KMS-11 (cell line): ENCODE results near the gene FAM50A.

Experiments used
- H2AFZ ChIP-seq: fragments of 200-600 bp; sonication (generic); 2 replicates; pipeline ENCODE4 v1.6.1; 2016; ENCODE audit warnings: antibody characterized with exemption, mixed run types, low read depth
- H3K27ac ChIP-seq: fragments of 200-600 bp; sonication (generic); 2 replicates; pipeline ENCODE4 v1.6.1; 2016; ENCODE audit warnings: mild to moderate bottlenecking, mixed run types
- H3K27me3 ChIP-seq: fragments of 200-600 bp; sonication (generic); 2 replicates; pipeline ENCODE4 v1.6.1; 2017; ENCODE audit warnings: mild to moderate bottlenecking, low read depth, mixed run types, moderate library complexity; ENCODE audit not compliant: insufficient read depth
- H3K36me3 ChIP-seq: fragments of 200-600 bp; sonication (generic); 2 replicates; pipeline ENCODE4 v1.6.1; 2017; ENCODE audit warnings: mild to moderate bottlenecking, mixed run types; ENCODE audit not compliant: insufficient read depth
- H3K4me1 ChIP-seq: fragments of 200-600 bp; sonication (generic); 2 replicates; pipeline ENCODE4 v1.6.1; 2016; ENCODE audit warnings: mild to moderate bottlenecking, low read depth, mixed run types; ENCODE audit not compliant: poor library complexity, severe bottlenecking
- H3K4me2 ChIP-seq: fragments of 200-600 bp; sonication (generic); 2 replicates; pipeline ENCODE4 v1.7.0; 2016; ENCODE audit warnings: mild to moderate bottlenecking, mixed run types
- H3K4me3 ChIP-seq: fragments of 200-600 bp; sonication (generic); IDR thresholded peaks from 2 replicates; pipeline ENCODE4 v1.6.1; 2017; ENCODE audit warnings: low read depth, low read length, mixed read lengths; ENCODE audit not compliant: insufficient read depth
- H3K79me2 ChIP-seq: fragments of 200-600 bp; sonication (generic); 2 replicates; pipeline ENCODE4 v1.6.1; 2016; ENCODE audit warnings: low read depth, mixed run types; ENCODE audit not compliant: insufficient read depth
- H3K9ac ChIP-seq: fragments of 200-600 bp; sonication (generic); 2 replicates; pipeline ENCODE4 v1.6.1; 2016; ENCODE audit warnings: mild to moderate bottlenecking, mixed run types
- H4K20me1 ChIP-seq: fragments of 200-600 bp; sonication (generic); 2 replicates; pipeline ENCODE4 v1.6.1; 2016; ENCODE audit warnings: mild to moderate bottlenecking, mixed run types; ENCODE audit not compliant: insufficient read depth
- CTCF ChIP-seq: fragments of 200-600 bp; sonication (generic); conservative IDR thresholded peaks from 2 replicates; pipeline ENCODE4 v1.6.1; 2017; ENCODE audit warnings: low read depth, mild to moderate bottlenecking, antibody characterized with exemption, low read length, moderate library complexity, mixed read lengths

The FAM50A gene

GRCh38 chrX:154436983-154437752 lies 6.8 kb upstream of the FAM50A start, which contains the start of gene GDI1:
Gene GDI1 (plus strand): TSS chrX:154437154. CDS start chrX:154437255, 101 bp downstream.
- H3K4me1 ChIP-seq, result no peaks in the 10 kb centered on the region
- H3K4me2 ChIP-seq, result peak within 1 kb of the TSS; percentile 71
- peak within 1 kb of the TSS; percentile 39; the same call in 1 of the 2 replicates for H3K9ac ChIP-seq
- H4K20me1 ChIP-seq, result no peaks in the 10 kb centered on the region
- H3K36me3 ChIP-seq, result no peaks in the 10 kb centered on the region
- peak within 1 kb of the TSS; percentile 30; the same call in 1 of the 2 replicates for H2AFZ ChIP-seq
- H3K27me3 ChIP-seq, result no peaks in the 10 kb centered on the region
- 0 out of 2 replicates have a peak within 1 kb of the TSS, but pooled peaks have one; percentile 38 for H3K27ac ChIP-seq
- peaks cover 12% of the 10 kb centered on the region; the same call in 1 of the 2 replicates for H3K79me2 ChIP-seq
- no peak within 1 kb of the TSS for H3K4me3 ChIP-seq
- no peak for TF ChIP-seq CTCF

- no peaks in the 10 kb centered on the region for H4K20me1 ChIP-seq
- H3K4me3 ChIP-seq, result no peak overlapping the region
- H3K36me3 ChIP-seq, result no peaks in the 10 kb centered on the region
- H3K27me3 ChIP-seq, result no peaks in the 10 kb centered on the region
- H2AFZ ChIP-seq, result no peak overlapping the region
- no peak overlapping the region for H3K9ac ChIP-seq
- H3K79me2 ChIP-seq, result peaks cover 12% of the 10 kb centered on the region; the same call in 1 of the 2 replicates
- no peak for TF ChIP-seq CTCF
- H3K4me1 ChIP-seq, result no peaks in the 10 kb centered on the region
- no peak overlapping the region for H3K27ac ChIP-seq
- H3K4me2 ChIP-seq, result peak overlapping the region; percentile 71
Measured at GRCh38 chrX:154437971-154438893, 5.7 kb upstream of the FAM50A start.

GRCh38 chrX:154439841-154440240 lies 4.1 kb upstream of the FAM50A start:
- H3K36me3 ChIP-seq, result no peaks in the 10 kb centered on the region
- H3K9ac ChIP-seq, result no peak overlapping the region
- no peak overlapping the region for H3K4me3 ChIP-seq
- H2AFZ ChIP-seq, result no peak overlapping the region
- H3K79me2 ChIP-seq, result peaks cover 12% of the 10 kb centered on the region; the same call in 1 of the 2 replicates
- no peak overlapping the region for H3K4me2 ChIP-seq
- no peak overlapping the region for H3K27ac ChIP-seq
- H4K20me1 ChIP-seq, result no peaks in the 10 kb centered on the region
- no peaks in the 10 kb centered on the region for H3K27me3 ChIP-seq
- H3K4me1 ChIP-seq, result peaks cover 3% of the 10 kb centered on the region
- no peak for TF ChIP-seq CTCF

- H3K27me3 ChIP-seq, result no peaks in the 10 kb centered on the region
- no peaks in the 10 kb centered on the region for H3K36me3 ChIP-seq
- H2AFZ ChIP-seq, result no peak overlapping the region
- H3K4me2 ChIP-seq, result no peak overlapping the region
- H3K27ac ChIP-seq, result no peak overlapping the region
- H3K79me2 ChIP-seq, result peaks cover 12% of the 10 kb centered on the region; the same call in 1 of the 2 replicates
- no peak for TF ChIP-seq CTCF
- no peak overlapping the region for H3K4me3 ChIP-seq
- H4K20me1 ChIP-seq, result no peaks in the 10 kb centered on the region
- no peak overlapping the region for H3K9ac ChIP-seq
- peaks cover 3% of the 10 kb centered on the region for H3K4me1 ChIP-seq
Measured at GRCh38 chrX:154440623-154441357, 3.2 kb upstream of the FAM50A start.
